Upper lobe of left lung (tissue), 4 donors: ENCODE measurements around the gene LTK.

Experiments used
- POLR2A ChIP-seq, 4 donors: fragments of 450-650 bp; IDR thresholded peaks; one replicate each; pipeline ENCODE4 v1.5.1; 2016 to 2017; ENCODE audit warnings: antibody characterized with exemption in 4 of 4, mild to moderate bottlenecking in 2 of 4
- POLR2AphosphoS5 ChIP-seq, 2 donors: sonication (generic); formaldehyde crosslinking; IDR thresholded peaks; one replicate each; pipeline ENCODE4 v1.5.1; 2017; ENCODE audit warnings: antibody characterized with exemption in 2 of 2
- TF ChIP-seq, protein P1 (sequence below), 6 experiments: fragments of 450-650 bp in 4 of 6; fragments of 200-600 bp in 2 of 6; sonication (generic) in 2 of 6; IDR thresholded peaks; one replicate each; pipeline ENCODE4 v1.5.1; 2016 to 2019; ENCODE audit warnings: antibody characterized with exemption in 6 of 6

DNA sequence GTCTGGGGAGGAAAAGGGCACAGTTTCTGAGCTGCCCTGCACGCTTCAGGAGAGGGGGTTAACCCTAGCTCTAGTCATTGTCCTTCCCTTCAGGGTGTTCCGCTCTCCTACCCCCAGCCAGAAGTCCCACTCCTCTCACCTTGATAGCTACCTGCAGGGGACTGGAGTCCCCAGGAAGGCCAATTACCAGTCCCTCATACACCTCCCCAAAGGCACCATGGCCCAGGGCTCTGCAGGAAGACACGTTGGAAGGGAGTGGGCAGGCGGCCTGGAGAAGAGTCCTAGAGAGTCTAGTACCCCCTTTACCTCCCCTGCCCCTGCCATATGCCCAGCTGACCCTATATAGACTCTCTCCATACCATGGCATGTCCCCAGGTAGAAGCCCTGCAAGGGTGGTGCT, 7.9 kb downstream of the LTK start:
- TF ChIP-seq, protein P1, sequence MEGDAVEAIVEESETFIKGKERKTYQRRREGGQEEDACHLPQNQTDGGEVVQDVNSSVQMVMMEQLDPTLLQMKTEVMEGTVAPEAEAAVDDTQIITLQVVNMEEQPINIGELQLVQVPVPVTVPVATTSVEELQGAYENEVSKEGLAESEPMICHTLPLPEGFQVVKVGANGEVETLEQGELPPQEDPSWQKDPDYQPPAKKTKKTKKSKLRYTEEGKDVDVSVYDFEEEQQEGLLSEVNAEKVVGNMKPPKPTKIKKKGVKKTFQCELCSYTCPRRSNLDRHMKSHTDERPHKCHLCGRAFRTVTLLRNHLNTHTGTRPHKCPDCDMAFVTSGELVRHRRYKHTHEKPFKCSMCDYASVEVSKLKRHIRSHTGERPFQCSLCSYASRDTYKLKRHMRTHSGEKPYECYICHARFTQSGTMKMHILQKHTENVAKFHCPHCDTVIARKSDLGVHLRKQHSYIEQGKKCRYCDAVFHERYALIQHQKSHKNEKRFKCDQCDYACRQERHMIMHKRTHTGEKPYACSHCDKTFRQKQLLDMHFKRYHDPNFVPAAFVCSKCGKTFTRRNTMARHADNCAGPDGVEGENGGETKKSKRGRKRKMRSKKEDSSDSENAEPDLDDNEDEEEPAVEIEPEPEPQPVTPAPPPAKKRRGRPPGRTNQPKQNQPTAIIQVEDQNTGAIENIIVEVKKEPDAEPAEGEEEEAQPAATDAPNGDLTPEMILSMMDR (IDR thresholded peaks at IDR 0.05), result no peak
- no peak for TF ChIP-seq POLR2A (IDR thresholded peaks at IDR 0.05)
- no peak for TF ChIP-seq POLR2AphosphoS5 (IDR thresholded peaks at IDR 0.05)
